HEK293 (cell line): Measurements from ENCODE around the gene FRMD4A.

Experiments
- CTCF ChIA-PET: fragments of 350-600 bp; formaldehyde crosslinking; extraction: SDS; loops from one replicate; lab custom pipeline; 2021; ENCODE audit warnings: antibody characterized with exemption; lab: Yijun Ruan, JAX
- POLR2A ChIA-PET: fragments of 300-600 bp; formaldehyde crosslinking; extraction: SDS; loops from one replicate; lab custom pipeline; 2020; ENCODE audit warnings: antibody characterized with exemption, inconsistent platforms; lab: Yijun Ruan, JAX
- H3K27ac ChIP-seq: fragments of 200-500 bp; sonication (Bioruptor generic); 2 replicates; pipeline ENCODE4 v1.5.1; 2014; ENCODE audit warnings: low read depth, low read length, control low read depth, inconsistent platforms; ENCODE audit errors: extremely low read depth
- H3K36me3 ChIP-seq, 2 experiments: fragments of 200-500 bp in 1 of 2; sonication (Bioruptor generic) in 1 of 2; 1 replicate in 1 of 2; 2 replicates in 1 of 2; pipeline ENCODE4 v1.5.1; 2014 to 2017; ENCODE audit warnings: inconsistent platforms in 2 of 2, low read length in 2 of 2; ENCODE audit not compliant: control insufficient read depth in 2 of 2, insufficient read depth in 1 of 2
- H3K4me1 ChIP-seq: fragments of 200-500 bp; sonication (Bioruptor generic); 2 replicates; pipeline ENCODE4 v1.5.1; 2014; ENCODE audit warnings: mild to moderate bottlenecking, low read length, inconsistent platforms; ENCODE audit not compliant: control insufficient read depth, insufficient read depth
- H3K4me3 ChIP-seq: 2 replicates; pipeline ENCODE4 v1.5.1; 2011; ENCODE audit warnings: low read depth, mild to moderate bottlenecking, control low read depth, low read length, moderate library complexity
- H3K9me3 ChIP-seq: fragments of 200-500 bp; sonication (Bioruptor generic); 2 replicates; pipeline ENCODE4 v1.5.1; 2014; ENCODE audit warnings: low read depth, low read length, inconsistent platforms; ENCODE audit not compliant: control insufficient read depth, insufficient read depth
- EGR2 ChIP-seq: fragments of 450-650 bp; formaldehyde crosslinking; IDR thresholded peaks from 2 replicates; pipeline ENCODE4 v1.5.1; 2016; ENCODE audit warnings: low read depth, missing biosample characterization, missing genetic modification characterization
- PATZ1 ChIP-seq: fragments of 450-650 bp; formaldehyde crosslinking; IDR thresholded peaks from 2 replicates; pipeline ENCODE4 v1.5.1; 2016; ENCODE audit warnings: missing biosample characterization, missing genetic modification characterization
- REPIN1 ChIP-seq: fragments of 450-650 bp; formaldehyde crosslinking; IDR thresholded peaks from 2 replicates; pipeline ENCODE4 v1.5.1; 2017; ENCODE audit warnings: missing biosample characterization, missing genetic modification characterization, low read depth
- ZBTB26 ChIP-seq: fragments of 450-650 bp; formaldehyde crosslinking; optimal IDR thresholded peaks from 2 replicates; pipeline ENCODE3; 2016; ENCODE audit warnings: missing biosample characterization, mild to moderate bottlenecking, missing genetic modification characterization
- ZBTB49 ChIP-seq: fragments of 450-650 bp; formaldehyde crosslinking; IDR thresholded peaks from 2 replicates; pipeline ENCODE4 v1.5.1; 2016; ENCODE audit warnings: missing biosample characterization, missing genetic modification characterization, low read depth
- ZNF132 ChIP-seq: fragments of 450-650 bp; formaldehyde crosslinking; IDR thresholded peaks from 2 replicates; pipeline ENCODE4 v1.5.1; 2017; ENCODE audit warnings: missing biosample characterization, missing genetic modification characterization, borderline replicate concordance
- ZNF155 ChIP-seq: fragments of 450-650 bp; formaldehyde crosslinking; IDR thresholded peaks from 2 replicates; pipeline ENCODE4 v1.5.1; 2016; ENCODE audit warnings: missing biosample characterization, missing genetic modification characterization
- ZNF18 ChIP-seq: fragments of 450-650 bp; formaldehyde crosslinking; IDR thresholded peaks from 2 replicates; pipeline ENCODE4 v1.5.1; 2016; ENCODE audit warnings: missing biosample characterization, missing genetic modification characterization
- ZNF280C ChIP-seq: fragments of 450-650 bp; formaldehyde crosslinking; IDR thresholded peaks from 2 replicates; pipeline ENCODE4 v1.5.1; 2016; ENCODE audit warnings: missing biosample characterization, missing genetic modification characterization
- ZNF280D ChIP-seq: fragments of 450-650 bp; formaldehyde crosslinking; IDR thresholded peaks from 2 replicates; pipeline ENCODE4 v1.5.1; 2016; ENCODE audit warnings: missing biosample characterization, missing genetic modification characterization
- ZNF311 ChIP-seq: fragments of 450-650 bp; formaldehyde crosslinking; IDR thresholded peaks from 2 replicates; pipeline ENCODE4 v1.5.1; 2017; ENCODE audit warnings: missing biosample characterization, missing genetic modification characterization, borderline replicate concordance
- ZNF473 ChIP-seq: fragments of 450-650 bp; formaldehyde crosslinking; IDR thresholded peaks from 2 replicates; pipeline ENCODE4 v1.5.1; 2017; ENCODE audit warnings: missing biosample characterization, missing genetic modification characterization
- ZNF501 ChIP-seq: fragments of 450-650 bp; formaldehyde crosslinking; IDR thresholded peaks from 2 replicates; pipeline ENCODE4 v1.5.1; 2016; ENCODE audit warnings: missing biosample characterization, missing genetic modification characterization
- ZNF513 ChIP-seq: fragments of 450-650 bp; IDR thresholded peaks from 2 replicates; pipeline ENCODE4 v1.5.1; 2018; ENCODE audit warnings: missing biosample characterization, missing genetic modification characterization
- ZNF560 ChIP-seq: fragments of 450-650 bp; formaldehyde crosslinking; IDR thresholded peaks from 2 replicates; pipeline ENCODE4 v1.5.1; 2017; ENCODE audit warnings: missing biosample characterization, missing genetic modification characterization, borderline replicate concordance
- ZNF623 ChIP-seq: fragments of 450-650 bp; formaldehyde crosslinking; IDR thresholded peaks from 2 replicates; pipeline ENCODE4 v1.5.1; 2016; ENCODE audit warnings: missing biosample characterization, missing genetic modification characterization
- ZNF645 ChIP-seq: fragments of 450-650 bp; formaldehyde crosslinking; IDR thresholded peaks from 2 replicates; pipeline ENCODE4; 2016; ENCODE audit warnings: missing biosample characterization, missing genetic modification characterization
- ZNF777 ChIP-seq: fragments of 450-650 bp; formaldehyde crosslinking; IDR thresholded peaks from 2 replicates; pipeline ENCODE4 v1.5.1; 2017; ENCODE audit warnings: missing biosample characterization, missing genetic modification characterization, borderline replicate concordance
- ZNF792 ChIP-seq: fragments of 450-650 bp; formaldehyde crosslinking; IDR thresholded peaks from 2 replicates; pipeline ENCODE4 v1.5.1; 2016; ENCODE audit warnings: missing biosample characterization, missing genetic modification characterization

The FRMD4A gene

GRCh38 chr10:14253711-14254110, 77.0 kb downstream of the FRMD4A start:
- Histone ChIP-seq H3K36me3 (no peaks in the 10 kb centered on the region), H3K4me3 (no peak overlapping the region), H3K27ac (no peak overlapping the region), H3K4me1 (no peaks in the 10 kb centered on the region), H3K9me3 (no peaks in the 10 kb centered on the region)
- POLR2A ChIA-PET: no interaction called here
- CTCF ChIA-PET: interaction anchor here (0.6 to 1.0 kb wide), 2 partner anchors 9 to 58 kb away, joined by 3 to 4 read pairs; no protein-coding TSS in a partner anchor
- TF ChIP-seq ZBTB49 (no peak), ZNF311 (tag by site-specific recombination) (no peak), ZNF155 (tag by site-specific recombination) (no peak), ZNF777 (tag by site-specific recombination) (no peak), ZNF280D (tag by site-specific recombination) (no peak), ZNF501 (tag by site-specific recombination) (no peak), PATZ1 (tag by site-specific recombination) (no peak), ZBTB26 (tag by site-specific recombination) (no peak), ZNF132 (tag by site-specific recombination) (no peak), REPIN1 (tag by site-specific recombination) (no peak), ZNF513 (tag by site-specific recombination) (no peak), ZNF18 (no peak), ZNF280C (tag by site-specific recombination) (no peak), ZNF560 (no peak), EGR2 (no peak), ZNF645 (tag by site-specific recombination) (no peak), ZNF623 (tag by site-specific recombination) (no peak), ZNF792 (tag by site-specific recombination) (no peak), ZNF473 (tag by site-specific recombination) (no peak)
